Osteoblast (primary cell): Measurements from ENCODE around the gene ZDHHC23. TPM values are rescaled to one million over a fixed set of nuclear protein-coding genes. Genes with fewer than 3 reads are reported as not detected.

Experiments
- DNase-seq: peaks from one replicate; pipeline ENCODE4 v3.0.0; 2011; ENCODE audit warnings: low spot score, mixed read lengths; ENCODE audit not compliant: insufficient read length; ENCODE audit errors: missing footprints
- H2AFZ ChIP-seq: 2 replicates; pipeline ENCODE4 v1.6.0; 2011; ENCODE audit warnings: mild to moderate bottlenecking, low read length
- H3K27ac ChIP-seq: 2 replicates; pipeline ENCODE4 v1.5.1; 2011; ENCODE audit warnings: mild to moderate bottlenecking, low read depth, low read length, moderate library complexity
- H3K27me3 ChIP-seq: 2 replicates; pipeline ENCODE4 v1.6.0; 2012; ENCODE audit warnings: mild to moderate bottlenecking, control low read depth, inconsistent platforms, low read length, moderate library complexity; ENCODE audit not compliant: insufficient read depth
- H3K36me3 ChIP-seq: 2 replicates; pipeline ENCODE4 v1.5.1; 2011; ENCODE audit warnings: mild to moderate bottlenecking, low read length, control low read depth, moderate library complexity; ENCODE audit not compliant: insufficient read depth
- H3K4me1 ChIP-seq: 2 replicates; pipeline ENCODE4 v1.5.1; 2011; ENCODE audit warnings: mild to moderate bottlenecking, low read length, control low read depth, moderate library complexity; ENCODE audit not compliant: insufficient read depth
- H3K4me2 ChIP-seq: 2 replicates; pipeline ENCODE4 v1.6.0; 2011; ENCODE audit warnings: mild to moderate bottlenecking, low read length; ENCODE audit not compliant: insufficient read depth
- H3K4me3 ChIP-seq: fragments of 200-600 bp; sonication (generic); 3 replicates; pipeline ENCODE4 v1.5.1; 2012; ENCODE audit warnings: mild to moderate bottlenecking, low read length, inconsistent platforms; ENCODE audit not compliant: insufficient read depth
- H3K79me2 ChIP-seq: 2 replicates; pipeline ENCODE4 v1.6.0; 2012; ENCODE audit warnings: mild to moderate bottlenecking, low read length, control low read depth, inconsistent platforms; ENCODE audit not compliant: insufficient read depth
- H3K9me3 ChIP-seq: 2 replicates; pipeline ENCODE4 v1.5.1; 2011; ENCODE audit warnings: low read depth, low read length, control low read depth
- H4K20me1 ChIP-seq: 2 replicates; pipeline ENCODE4 v1.6.0; 2012; ENCODE audit warnings: mild to moderate bottlenecking, low read length, control low read depth; ENCODE audit not compliant: insufficient read depth
- CTCF ChIP-seq: IDR thresholded peaks from 2 replicates; pipeline ENCODE4 v1.5.1; 2011; ENCODE audit warnings: mild to moderate bottlenecking, low read depth, low read length, moderate library complexity; ENCODE audit errors: extremely low read depth
- total RNA-seq: library from RNA; depleted of rRNA; stranded (reverse); fragments of >200 nt; gene quantifications from 2 replicates; pipeline ENCODE4 v1.2.3, GENCODE V29; 2012

ZDHHC23 gene
- total RNA-seq, 1 donor = 1.1 TPM

GRCh38 chr3:113954091-113954685, 6.4 kb downstream of the ZDHHC23 start:
- Histone ChIP-seq H3K79me2 (no peaks in the 10 kb centered on the region), H3K36me3 (no peaks in the 10 kb centered on the region), H3K4me3 (no peak overlapping the region), H3K9me3 (no peaks in the 10 kb centered on the region), H3K4me2 (no peak overlapping the region), H3K27ac (no peak overlapping the region), H3K4me1 (peaks cover 3% of the 10 kb centered on the region), H4K20me1 (no peaks in the 10 kb centered on the region), H2AFZ (no peak overlapping the region), H3K27me3 (peaks cover 26% of the 10 kb centered on the region)
- no peak for DNase-seq
- no peak for TF ChIP-seq CTCF

GRCh38 chr3:113963879-113964278, 16.1 kb downstream of the ZDHHC23 start:
- H3K27ac ChIP-seq = no peak overlapping the region
- H2AFZ ChIP-seq = no peak overlapping the region
- H3K4me1 ChIP-seq = no peaks in the 10 kb centered on the region
- no peak overlapping the region for H3K4me2 ChIP-seq
- H3K36me3 ChIP-seq = no peaks in the 10 kb centered on the region
- no peaks in the 10 kb centered on the region for H3K79me2 ChIP-seq
- H3K9me3 ChIP-seq = no peaks in the 10 kb centered on the region
- H3K4me3 ChIP-seq = no peak overlapping the region
- no peak for DNase-seq
- H3K27me3 ChIP-seq = peaks cover 2% of the 10 kb centered on the region
- no peaks in the 10 kb centered on the region for H4K20me1 ChIP-seq
- TF ChIP-seq CTCF = no peak

- no peaks in the 10 kb centered on the region for H4K20me1 ChIP-seq
- no peaks in the 10 kb centered on the region for H3K79me2 ChIP-seq
- H3K9me3 ChIP-seq = no peaks in the 10 kb centered on the region
- no peak overlapping the region for H3K4me3 ChIP-seq
- no peaks in the 10 kb centered on the region for H3K27me3 ChIP-seq
- H3K4me2 ChIP-seq = no peak overlapping the region
- H2AFZ ChIP-seq = no peak overlapping the region
- no peak for TF ChIP-seq CTCF
- no peak overlapping the region for H3K27ac ChIP-seq
- no peaks in the 10 kb centered on the region for H3K4me1 ChIP-seq
- no peak for DNase-seq
- no peaks in the 10 kb centered on the region for H3K36me3 ChIP-seq
These were observed 18.4 kb downstream of the ZDHHC23 start for GRCh38 chr3:113966172-113966571.

GRCh38 chr3:113968986-113969385, 21.2 kb downstream of the ZDHHC23 start:
- H3K36me3 ChIP-seq = no peaks in the 10 kb centered on the region
- no peak overlapping the region for H3K4me2 ChIP-seq
- TF ChIP-seq CTCF = no peak

More at GRCh38 chr3:113968986-113969385, 21.2 kb downstream of the ZDHHC23 start:
- DNase-seq = no peak
- Histone ChIP-seq H3K27ac (no peak overlapping the region), H3K4me1 (no peaks in the 10 kb centered on the region), H2AFZ (no peak overlapping the region), H3K27me3 (no peaks in the 10 kb centered on the region), H3K4me3 (no peak overlapping the region), H3K9me3 (peaks cover 3% of the 10 kb centered on the region), H4K20me1 (no peaks in the 10 kb centered on the region), H3K79me2 (no peaks in the 10 kb centered on the region)
